ENCODE measurements around the gene STH.

Gene STH

GRCh38 chr17:45967378-45967777, 31.7 kb upstream of the STH start:
- no peak for DNase-seq (ENCODE audit: low spot score)

DNA sequence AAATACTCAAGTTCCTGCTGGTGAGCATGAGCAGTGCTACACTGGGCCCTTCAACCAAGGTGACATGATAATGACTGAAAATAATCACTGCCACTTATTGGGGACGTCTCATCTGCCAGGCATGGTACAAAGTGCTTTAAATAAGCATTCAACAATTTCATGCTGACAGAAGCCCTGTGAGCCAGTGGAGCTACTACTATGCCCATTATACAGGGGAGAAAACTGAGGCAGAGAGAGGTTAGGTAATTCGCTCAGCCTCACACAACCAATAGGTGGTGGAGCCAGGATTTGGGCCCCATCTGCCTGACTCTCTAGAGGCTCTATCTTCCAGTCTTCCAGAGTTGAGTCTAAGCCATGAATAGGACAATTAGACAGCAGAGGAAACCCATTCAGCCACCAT, 30.3 kb upstream of the STH start:
- DNase-seq (ENCODE audit: low spot score) = no peak

DNA sequence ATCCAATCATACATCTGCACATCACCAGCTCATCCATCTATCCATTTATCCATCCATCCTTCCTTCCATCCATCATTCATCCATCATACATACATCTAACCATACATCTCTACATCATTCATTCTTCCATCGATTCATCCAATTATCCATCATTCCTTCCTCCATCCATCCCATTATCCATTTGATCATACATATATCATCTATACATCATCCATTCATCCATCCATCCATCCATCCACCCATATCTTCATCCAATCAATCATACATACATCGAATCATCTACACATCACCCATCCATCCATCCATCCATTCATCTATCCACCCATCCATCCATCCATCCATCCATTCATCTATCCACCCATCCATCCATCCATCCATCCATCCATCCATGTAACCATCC, 29.3 kb upstream of the STH start:
- no peak for DNase-seq (ENCODE audit: low spot score)

GRCh38 chr17:45970659-45971058, 28.4 kb upstream of the STH start:
- DNase-seq (ENCODE audit: low spot score) = no peak

DNA sequence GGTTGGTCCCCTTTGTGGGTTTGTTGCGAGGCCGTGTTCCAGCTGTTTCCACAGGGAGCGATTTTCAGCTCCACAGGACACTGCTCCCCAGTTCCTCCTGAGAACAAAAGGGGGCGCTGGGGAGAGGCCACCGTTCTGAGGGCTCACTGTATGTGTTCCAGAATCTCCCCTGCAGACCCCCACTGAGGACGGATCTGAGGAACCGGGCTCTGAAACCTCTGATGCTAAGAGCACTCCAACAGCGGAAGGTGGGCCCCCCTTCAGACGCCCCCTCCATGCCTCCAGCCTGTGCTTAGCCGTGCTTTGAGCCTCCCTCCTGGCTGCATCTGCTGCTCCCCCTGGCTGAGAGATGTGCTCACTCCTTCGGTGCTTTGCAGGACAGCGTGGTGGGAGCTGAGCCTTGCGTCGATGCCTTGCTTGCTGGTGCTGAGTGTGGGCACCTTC, 27.3 kb upstream of the STH start:
- DNase-seq (ENCODE audit: low spot score) = no peak

DNA sequence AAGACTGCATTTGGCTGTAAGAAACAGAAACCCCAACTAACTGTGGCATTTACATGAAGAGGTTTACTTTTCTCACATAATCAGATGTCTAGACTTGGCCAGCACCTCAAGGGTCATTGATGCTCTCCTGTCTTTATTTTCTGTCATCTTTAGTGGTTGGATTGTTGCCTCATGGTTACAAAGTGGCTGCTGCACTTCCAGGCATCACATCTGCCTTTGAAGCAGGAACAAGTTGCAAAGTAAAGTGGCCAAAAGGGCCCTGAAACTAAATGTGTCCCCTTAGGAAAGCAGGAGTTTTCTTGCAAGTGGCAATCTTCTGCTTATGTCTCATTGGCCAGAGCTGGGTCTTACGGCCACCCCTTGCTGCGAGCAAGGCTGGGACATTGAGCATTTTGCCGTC, 26.5 kb upstream of the STH start:
- no peak for DNase-seq (ENCODE audit: low spot score)

DNA sequence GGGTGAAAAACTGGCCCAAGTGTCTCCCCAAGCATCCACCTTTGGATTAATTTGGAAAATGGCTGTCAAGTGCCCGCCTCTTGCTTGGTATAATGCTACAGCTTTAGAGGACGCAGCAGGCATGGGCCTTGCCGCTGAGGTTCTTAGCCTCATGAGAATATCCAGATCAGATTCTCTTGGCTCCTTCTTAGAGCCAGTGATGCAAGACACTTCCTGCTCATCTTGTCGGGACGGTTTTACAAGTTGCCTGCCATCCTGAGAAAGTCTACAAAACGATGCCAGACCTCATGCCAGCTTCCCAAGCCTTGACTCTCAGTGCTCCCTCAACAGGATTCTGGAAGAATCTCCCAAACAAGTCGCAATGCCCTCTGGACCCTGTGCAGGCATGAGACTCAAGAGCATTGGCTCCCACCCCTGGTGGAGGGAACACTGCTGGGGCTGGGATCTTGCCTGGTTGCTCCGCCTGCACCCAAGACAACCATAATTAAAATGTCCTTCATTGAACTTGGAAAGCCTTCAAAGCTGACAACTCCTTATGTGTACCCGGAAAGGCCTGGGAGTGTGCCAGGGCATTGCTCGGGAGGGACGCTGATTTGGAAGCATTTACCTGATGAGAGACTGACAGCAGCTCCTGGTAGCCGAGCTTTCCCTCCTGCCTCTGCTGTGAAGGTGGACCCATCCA, 25.8 kb upstream of the STH start:
- no peak for DNase-seq (ENCODE audit: low spot score)

DNA sequence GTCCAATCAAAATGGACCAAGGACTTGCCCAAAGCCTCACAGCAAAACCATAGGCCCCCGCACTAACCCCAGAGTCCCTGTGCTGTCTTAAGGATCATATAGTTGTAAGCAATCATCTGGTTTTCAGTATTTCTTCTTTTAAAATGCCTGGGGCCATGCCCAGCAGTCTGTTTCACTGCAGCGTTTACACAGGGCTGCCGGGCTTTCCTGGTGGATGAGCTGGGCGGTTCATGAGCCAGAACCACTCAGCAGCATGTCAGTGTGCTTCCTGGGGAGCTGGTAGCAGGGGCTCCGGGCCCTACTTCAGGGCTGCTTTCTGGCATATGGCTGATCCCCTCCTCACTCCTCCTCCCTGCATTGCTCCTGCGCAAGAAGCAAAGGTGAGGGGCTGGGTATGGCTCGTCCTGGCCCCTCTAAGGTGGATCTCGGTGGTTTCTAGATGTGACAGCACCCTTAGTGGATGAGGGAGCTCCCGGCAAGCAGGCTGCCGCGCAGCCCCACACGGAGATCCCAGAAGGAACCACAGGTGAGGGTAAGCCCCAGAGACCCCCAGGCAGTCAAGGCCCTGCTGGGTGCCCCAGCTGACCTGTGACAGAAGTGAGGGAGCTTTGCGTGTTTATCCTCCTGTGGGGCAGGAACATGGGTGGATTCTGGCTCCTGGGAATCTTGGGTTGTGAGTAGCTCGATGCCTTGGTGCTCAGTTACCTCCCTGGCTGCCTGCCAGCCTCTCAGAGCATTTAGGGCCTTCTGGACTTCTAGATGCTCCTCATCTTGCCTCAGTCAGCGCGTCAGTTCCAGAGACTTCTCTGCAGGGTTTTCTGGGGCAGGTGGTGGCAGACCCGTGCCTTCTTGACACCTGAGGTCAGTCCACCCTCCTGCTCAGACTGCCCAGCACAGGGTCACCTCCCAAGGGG, 24.8 kb upstream of the STH start:
- no peak for DNase-seq (ENCODE audit: low spot score)

DNA sequence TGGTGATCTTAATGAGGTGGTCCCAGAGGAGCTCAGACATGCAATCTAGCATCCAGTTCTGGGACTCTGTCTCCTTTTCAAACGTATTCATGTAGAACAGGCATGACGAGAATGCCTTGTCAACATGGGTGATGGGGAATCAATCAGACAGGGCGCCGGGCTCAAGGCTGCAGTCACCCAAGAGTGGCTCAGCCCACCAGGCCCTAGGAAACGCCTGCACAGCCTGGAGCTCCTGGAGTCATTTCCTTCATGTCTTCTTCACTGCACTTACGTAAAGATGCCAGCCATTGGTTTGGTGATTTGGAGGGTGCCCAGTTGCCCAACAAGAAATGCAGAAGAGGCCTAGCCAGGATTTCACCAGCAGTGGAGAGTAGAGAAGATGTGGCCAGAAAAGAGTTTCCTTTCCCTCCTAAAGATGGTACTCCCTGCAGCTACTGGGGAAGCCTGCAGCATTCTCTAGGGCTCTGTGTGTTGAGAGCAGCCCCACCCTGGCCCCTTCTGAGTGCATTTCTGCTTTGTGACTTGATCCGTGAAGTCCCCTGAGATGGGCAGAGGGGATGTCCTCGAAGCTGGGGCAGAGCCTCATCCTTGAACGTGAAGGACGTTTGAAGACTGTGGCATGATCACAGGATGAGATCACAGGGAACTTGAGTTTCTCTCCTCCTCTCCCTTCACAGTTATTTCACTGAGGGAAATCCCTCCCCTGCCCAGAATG, 24.0 kb upstream of the STH start:
- DNase-seq (ENCODE audit: low spot score) = no peak

DNA sequence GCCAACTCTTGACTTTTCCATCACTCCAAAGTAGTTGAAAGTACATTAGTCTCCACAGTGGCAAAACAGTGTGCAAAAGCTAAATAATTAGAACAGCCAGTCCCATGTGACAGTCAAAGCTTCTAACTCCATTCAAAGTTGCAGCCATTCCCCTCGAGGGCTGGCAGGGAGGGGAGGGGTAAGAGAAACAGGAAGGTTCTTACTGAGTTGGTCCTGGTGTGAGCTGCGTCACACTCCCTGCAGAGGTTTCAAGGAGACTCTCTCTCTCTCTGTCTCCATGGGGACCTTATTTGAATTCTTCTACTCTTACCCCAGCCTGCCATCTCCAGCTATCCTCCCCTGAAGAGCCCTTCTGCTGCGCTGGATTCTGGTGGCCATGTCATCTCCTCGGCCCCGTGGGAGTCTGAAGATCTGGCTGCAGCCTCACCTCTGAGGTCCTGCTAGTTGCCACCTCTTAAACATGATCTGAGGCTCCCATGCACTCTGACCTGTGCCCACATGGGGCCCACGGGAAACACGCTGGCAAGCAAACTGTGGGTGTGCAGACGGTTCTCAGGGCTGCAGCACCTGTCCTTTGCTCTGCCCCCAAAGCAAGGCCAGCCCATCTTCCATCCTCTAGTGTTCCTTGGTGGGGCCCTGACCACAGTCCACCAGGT, 23.3 kb upstream of the STH start:
- no peak for DNase-seq (ENCODE audit: low spot score)

GRCh38 chr17:45976391-45976754, 22.7 kb upstream of the STH start:
- DNase-seq (ENCODE audit: low spot score) = no peak

DNA sequence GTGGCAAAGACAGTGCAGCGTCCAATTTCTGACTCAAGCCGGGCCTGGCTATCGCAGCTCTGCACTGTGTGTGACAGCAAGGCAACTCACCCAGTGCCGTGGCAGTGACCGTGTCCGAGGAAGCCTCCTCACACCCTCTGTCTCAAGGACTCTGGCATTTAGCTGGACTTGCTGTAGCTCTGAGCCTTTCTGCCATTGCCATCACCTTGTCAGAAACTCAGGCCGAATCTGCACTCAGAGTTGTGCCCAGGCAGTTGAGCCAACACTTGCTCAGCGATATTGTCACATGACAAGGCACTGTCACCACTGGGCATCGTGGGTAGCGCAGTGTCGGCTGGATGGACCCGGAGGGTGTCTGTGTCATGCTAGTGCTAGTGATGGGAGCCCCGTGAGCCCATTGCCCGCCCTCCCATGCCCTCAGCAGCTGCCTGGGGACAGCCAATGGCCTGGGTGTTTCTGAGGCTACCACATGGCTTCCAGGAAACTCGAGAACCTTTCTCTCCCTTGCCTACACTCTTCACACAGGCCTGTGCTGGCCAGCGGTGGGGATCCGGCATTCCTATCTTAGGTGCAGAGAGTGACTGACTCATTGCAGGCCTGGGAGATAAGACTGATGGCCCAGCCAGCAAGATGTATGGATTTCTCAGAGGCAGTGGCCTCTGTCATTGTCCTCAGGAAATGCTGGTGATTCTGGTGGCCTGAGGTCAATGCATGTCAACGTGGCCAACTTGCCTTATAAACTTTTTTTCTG, 22.1 kb upstream of the STH start:
- DNase-seq (ENCODE audit: low spot score) = no peak

DNA sequence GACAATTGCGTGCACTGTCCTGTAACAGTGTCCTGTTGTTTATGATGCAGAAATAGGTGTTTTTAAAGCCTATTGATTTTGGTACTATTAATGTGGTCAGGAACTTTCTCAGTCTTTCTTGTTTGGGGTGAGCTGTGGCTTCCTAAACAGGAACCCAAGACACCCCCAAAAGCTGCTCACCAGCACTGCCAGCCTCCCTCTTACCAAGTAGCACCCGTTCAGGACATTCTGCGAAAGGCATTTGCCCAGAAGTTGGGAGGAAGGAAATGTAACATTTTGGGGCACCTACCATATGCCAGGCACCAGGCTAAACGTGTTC, 21.6 kb upstream of the STH start:
- DNase-seq (ENCODE audit: low spot score) = no peak

GRCh38 chr17:45977976-45978626, 20.9 kb upstream of the STH start:
- no peak for DNase-seq (ENCODE audit: low spot score)

DNA sequence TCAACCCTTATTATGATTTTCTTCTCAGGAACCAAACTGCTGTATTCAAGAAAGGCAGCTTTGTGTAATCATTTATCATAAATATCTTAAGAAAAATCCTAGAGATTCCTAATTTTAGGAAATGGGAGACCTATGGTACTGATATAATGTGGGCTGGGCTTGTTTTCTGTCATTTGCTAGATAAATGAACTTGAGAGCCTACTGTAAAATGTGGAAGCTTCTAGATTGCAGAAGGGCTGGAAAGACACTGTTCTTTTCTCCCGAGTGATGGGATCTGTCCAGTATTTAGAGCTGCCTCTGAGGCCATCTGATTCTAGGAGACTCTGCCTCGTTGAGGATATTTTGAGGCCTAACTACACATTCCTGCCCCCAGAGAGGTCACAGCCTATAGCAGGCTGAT, 19.9 kb upstream of the STH start:
- DNase-seq (ENCODE audit: low spot score) = no peak

DNA sequence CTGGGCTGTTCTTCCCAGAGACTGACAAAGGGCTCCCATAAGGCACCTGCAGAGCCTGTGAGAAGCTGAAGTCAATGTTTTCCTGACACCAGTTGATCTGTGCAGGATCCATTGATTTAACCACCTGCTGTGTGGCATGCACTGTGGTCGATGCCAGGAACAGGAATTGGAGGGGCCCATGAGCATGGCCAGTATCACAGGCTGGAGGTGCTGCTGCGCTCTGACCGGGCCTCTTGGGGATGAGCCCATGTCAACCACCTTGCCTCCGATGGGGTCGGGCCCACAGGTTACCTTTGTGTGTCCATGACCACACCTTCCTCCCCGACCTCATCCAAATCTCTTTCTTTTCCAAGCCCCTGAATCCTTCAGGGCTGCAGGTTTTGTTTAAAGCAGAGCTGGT, 18.2 kb upstream of the STH start:
- no peak for DNase-seq (ENCODE audit: low spot score)

GRCh38 chr17:45981306-45981705, 17.7 kb upstream of the STH start:
- no peak for DNase-seq (ENCODE audit: low spot score)

GRCh38 chr17:45982791-45983613, 16.0 kb upstream of the STH start:
- no peak for DNase-seq (ENCODE audit: low spot score)

GRCh38 chr17:45983614-45984310, 15.3 kb upstream of the STH start:
- no peak for DNase-seq (ENCODE audit: low spot score)

DNA sequence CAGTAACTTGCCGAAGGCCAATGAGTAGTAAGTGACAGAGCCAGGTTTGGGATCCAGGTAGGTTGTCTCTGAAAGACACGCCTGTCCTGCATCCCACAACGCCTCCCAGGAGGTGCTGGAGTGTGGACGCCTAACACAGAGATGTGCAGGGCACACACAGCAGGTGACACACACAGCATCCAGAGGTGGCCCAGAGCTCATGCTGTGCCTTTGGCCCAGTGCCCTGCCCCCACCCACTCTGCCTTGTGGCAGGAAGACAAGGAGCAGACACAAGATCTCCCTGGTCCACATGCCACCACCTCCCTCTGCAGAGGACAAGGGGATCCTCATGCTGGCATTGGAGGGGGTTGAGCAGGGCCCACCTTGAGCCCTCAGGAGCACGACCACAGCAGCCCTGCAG, 14.7 kb upstream of the STH start:
- DNase-seq (ENCODE audit: low spot score) = no peak

Measured in Ammon's horn (tissue), 1 donor.